Osteocyte (in vitro differentiated cells): ENCODE data around the gene CCDC80. TPM values are rescaled to one million over a fixed set of nuclear protein-coding genes. Genes with fewer than 3 reads are reported as not detected.
"Not testable (repeated sequence)": the region's sequence is repeated elsewhere in the genome, so short reads cannot be mapped to it uniquely, and the experiment has no call there.

Source experiments
- DNase-seq: peaks from one replicate; pipeline ENCODE4 v3.0.0; 2021; ENCODE audit warnings: mixed read lengths; ENCODE audit not compliant: unreplicated experiment; ENCODE audit errors: extremely low spot score
- H3K27ac Mint-ChIP-seq: one replicate; pipeline ENCODE4 v1.8.0; 2021; ENCODE audit warnings: mild to moderate bottlenecking, mixed read lengths; ENCODE audit not compliant: unreplicated experiment
- H3K27me3 Mint-ChIP-seq: one replicate; pipeline ENCODE4 v1.8.0; 2021; ENCODE audit warnings: mixed read lengths; ENCODE audit not compliant: unreplicated experiment
- H3K36me3 Mint-ChIP-seq: one replicate; pipeline ENCODE4 v1.8.0; 2021; ENCODE audit warnings: mixed read lengths; ENCODE audit not compliant: unreplicated experiment
- H3K4me1 Mint-ChIP-seq: one replicate; pipeline ENCODE4 v1.8.0; 2021; ENCODE audit warnings: mixed read lengths; ENCODE audit not compliant: unreplicated experiment
- H3K4me3 Mint-ChIP-seq: one replicate; pipeline ENCODE4 v1.8.0; 2021; ENCODE audit warnings: mild to moderate bottlenecking, moderate library complexity, mixed read lengths; ENCODE audit not compliant: unreplicated experiment
- H3K9me3 Mint-ChIP-seq: one replicate; pipeline ENCODE4 v1.8.0; 2021; ENCODE audit warnings: mixed read lengths; ENCODE audit not compliant: unreplicated experiment
- CTCF ChIP-seq: fragments of 200-600 bp; sonication (generic); IDR thresholded peaks from 2 replicates; pipeline ENCODE4 v1.5.0; 2021; ENCODE audit warnings: antibody characterized with exemption, mild to moderate bottlenecking, moderate library complexity
- total RNA-seq: library from RNA; stranded (reverse); gene quantifications from 2 replicates; pipeline ENCODE4 v1.2.1, GENCODE V29; 2021

CCDC80 gene
- total RNA-seq, 1 donor from 2014 or later = 1,760 TPM

DNA sequence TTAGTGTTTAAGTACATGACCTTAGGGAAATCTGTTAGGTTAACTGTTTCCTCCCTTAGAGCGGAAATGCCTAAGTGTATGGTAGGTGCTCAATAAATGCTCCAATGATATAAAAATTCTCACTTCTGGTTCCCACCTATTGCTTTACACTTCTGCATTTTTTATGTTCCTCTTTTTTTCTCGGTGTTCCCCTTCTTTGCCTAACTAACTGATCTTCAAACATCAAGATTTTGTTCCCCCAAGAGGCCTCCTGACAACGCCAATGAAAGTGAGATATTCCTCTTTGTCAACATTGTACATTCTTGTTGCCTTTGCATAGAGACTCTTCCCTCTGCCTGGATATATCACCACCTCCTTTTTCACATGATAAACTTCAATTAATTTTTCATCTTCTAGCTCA lies 61.7 kb downstream of the CCDC80 start:
- no peak for DNase-seq
- no peak for TF ChIP-seq CTCF
- no peaks in the 10 kb centered on the region for H3K27me3 Mint-ChIP-seq
- H3K9me3 Mint-ChIP-seq = no peaks in the 10 kb centered on the region
- H3K4me3 Mint-ChIP-seq = no peak overlapping the region
- peaks cover 2% of the 10 kb centered on the region for H3K4me1 Mint-ChIP-seq
- no peak overlapping the region for H3K27ac Mint-ChIP-seq
- peaks cover 30% of the 10 kb centered on the region for H3K36me3 Mint-ChIP-seq

DNA sequence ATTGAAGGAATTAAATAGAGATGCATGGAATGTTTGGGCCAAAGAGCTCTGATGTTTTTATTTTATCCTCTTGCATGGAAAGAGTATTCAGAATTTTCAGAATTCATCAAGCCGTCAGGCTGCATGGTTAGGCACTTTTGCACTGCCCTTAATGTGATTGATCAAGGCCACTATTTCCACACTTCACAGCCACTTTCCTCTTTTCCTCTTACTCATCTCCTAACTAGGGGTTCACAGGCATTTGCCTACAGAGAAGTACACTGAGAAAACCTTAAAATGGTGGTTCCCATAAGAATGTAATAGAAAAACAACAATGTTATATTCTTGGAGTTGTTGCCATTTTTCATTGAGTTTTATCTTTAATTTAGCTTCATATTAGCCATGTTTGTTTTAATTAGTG lies 68.2 kb downstream of the CCDC80 start:
- no peaks in the 10 kb centered on the region for H3K9me3 Mint-ChIP-seq
- TF ChIP-seq CTCF = no peak
- H3K4me3 Mint-ChIP-seq = no peak overlapping the region
- H3K4me1 Mint-ChIP-seq = peaks cover 2% of the 10 kb centered on the region
- DNase-seq = no peak
- no peak overlapping the region for H3K27ac Mint-ChIP-seq
- H3K27me3 Mint-ChIP-seq = no peaks in the 10 kb centered on the region
- peaks cover 41% of the 10 kb centered on the region for H3K36me3 Mint-ChIP-seq

- no peak overlapping the region for H3K4me3 Mint-ChIP-seq
- H3K9me3 Mint-ChIP-seq = no peaks in the 10 kb centered on the region
- DNase-seq = no peak
- H3K27me3 Mint-ChIP-seq = no peaks in the 10 kb centered on the region
- TF ChIP-seq CTCF = no peak
- H3K27ac Mint-ChIP-seq = no peak overlapping the region
- peaks cover 2% of the 10 kb centered on the region for H3K4me1 Mint-ChIP-seq
- peaks cover 52% of the 10 kb centered on the region for H3K36me3 Mint-ChIP-seq
Measured at GRCh38 chr3:112569265-112569664, 71.7 kb downstream of the CCDC80 start.

DNA sequence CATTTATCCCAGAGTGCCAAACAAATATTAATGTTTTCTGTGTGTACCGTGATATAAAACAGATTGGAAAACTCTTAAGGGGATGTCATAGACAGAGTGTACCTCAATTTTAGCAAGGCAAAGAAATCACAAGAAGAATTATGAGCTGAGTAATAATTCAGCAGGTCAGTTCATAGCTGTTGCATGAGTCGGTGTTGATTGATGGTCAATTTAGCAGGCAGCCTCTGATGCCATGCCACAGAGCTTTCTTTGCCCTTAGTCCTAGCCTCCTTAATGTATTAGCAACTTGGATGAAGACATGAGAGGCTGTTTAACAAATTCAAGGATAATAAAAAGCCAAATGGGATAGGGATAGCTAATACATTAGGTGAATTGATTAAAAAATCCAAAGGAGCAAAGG lies 72.3 kb downstream of the CCDC80 start:
- H3K4me1 Mint-ChIP-seq = peaks cover 3% of the 10 kb centered on the region
- no peaks in the 10 kb centered on the region for H3K9me3 Mint-ChIP-seq
- no peak overlapping the region for H3K27ac Mint-ChIP-seq
- no peak for DNase-seq
- no peak overlapping the region for H3K4me3 Mint-ChIP-seq
- H3K36me3 Mint-ChIP-seq = peaks cover 50% of the 10 kb centered on the region
- TF ChIP-seq CTCF = no peak
- H3K27me3 Mint-ChIP-seq = no peaks in the 10 kb centered on the region

DNA sequence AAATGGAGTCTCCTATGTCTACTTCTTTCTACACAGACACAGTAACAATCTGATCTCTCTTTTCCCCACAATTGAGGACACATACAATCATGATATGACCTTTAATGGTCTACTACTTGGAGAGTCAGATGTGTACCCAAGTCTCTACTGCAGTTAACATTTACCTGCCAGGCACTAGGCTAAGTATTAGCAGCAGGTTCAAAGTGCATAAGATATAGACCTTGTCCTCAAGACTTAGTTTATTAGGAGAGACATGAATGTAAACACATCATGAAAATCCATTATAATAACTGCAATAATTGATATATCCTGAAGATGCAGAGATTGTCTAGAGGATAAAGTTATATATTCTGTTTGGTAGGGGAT lies 76.0 kb downstream of the CCDC80 start:
- H3K27ac Mint-ChIP-seq = no peak overlapping the region
- peaks cover 22% of the 10 kb centered on the region for H3K4me1 Mint-ChIP-seq
- H3K9me3 Mint-ChIP-seq = no peaks in the 10 kb centered on the region
- no peak overlapping the region for H3K4me3 Mint-ChIP-seq
- no peaks in the 10 kb centered on the region for H3K27me3 Mint-ChIP-seq
- TF ChIP-seq CTCF = no peak
- peaks cover 24% of the 10 kb centered on the region for H3K36me3 Mint-ChIP-seq
- DNase-seq = no peak

DNA sequence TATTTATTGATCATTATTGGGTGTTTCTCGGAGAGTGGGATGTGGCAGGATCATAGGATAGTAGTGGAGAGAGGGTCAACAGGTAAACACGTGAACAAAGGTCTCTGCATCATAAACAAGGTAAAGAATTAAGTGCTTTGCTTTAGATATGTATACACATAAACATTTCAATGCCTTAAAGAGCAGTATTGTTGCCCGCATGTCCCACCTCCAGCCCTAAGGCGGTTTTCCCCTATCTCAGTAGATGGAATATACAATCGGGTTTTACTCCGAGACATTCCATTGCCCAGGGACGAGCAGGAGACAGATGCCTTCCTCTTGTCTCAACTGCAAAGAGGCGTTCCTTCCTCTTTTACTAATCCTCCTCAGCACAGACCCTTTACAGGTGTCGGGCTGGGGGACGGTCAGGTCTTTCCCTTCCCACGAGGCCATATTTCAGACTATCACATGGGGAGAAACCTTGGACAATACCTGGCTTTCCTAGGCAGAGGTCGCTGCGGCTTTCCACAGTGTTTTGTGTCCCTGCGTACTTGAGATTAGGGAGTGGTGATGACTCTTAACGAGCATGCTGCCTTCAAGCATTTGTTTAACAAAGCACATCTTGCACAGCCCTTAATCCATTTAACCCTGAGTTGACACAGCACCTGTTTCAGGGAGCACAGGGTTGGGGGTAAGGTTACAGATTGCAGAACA lies 76.5 kb downstream of the CCDC80 start:
- not testable (repeated sequence) for H3K27me3 Mint-ChIP-seq, DNase-seq, H3K27ac Mint-ChIP-seq, H3K9me3 Mint-ChIP-seq, H3K4me3 Mint-ChIP-seq
- H3K4me1 Mint-ChIP-seq = peaks cover 27% of the 10 kb centered on the region
- peaks cover 20% of the 10 kb centered on the region for H3K36me3 Mint-ChIP-seq
